D721Med (cell line): ENCODE results near the gene RNF5.

ENCODE experiments used
- DNase-seq: peaks from one replicate; pipeline ENCODE4 v3.0.0; 2011; ENCODE audit warnings: low spot score; ENCODE audit not compliant: insufficient read length
- FAIRE-seq: peaks from 2 replicates; lab custom pipeline; 2011; peaks lifted over from hg19 to GRCh38; lab: Jason Lieb, UNC
- TF ChIP-seq, protein P1 (sequence below): IDR thresholded peaks from 2 replicates; pipeline ENCODE4 v1.5.1; 2012; ENCODE audit warnings: mild to moderate bottlenecking, control low read depth; ENCODE audit not compliant: insufficient read depth; ENCODE audit errors: missing control alignments

The RNF5 gene

DNA sequence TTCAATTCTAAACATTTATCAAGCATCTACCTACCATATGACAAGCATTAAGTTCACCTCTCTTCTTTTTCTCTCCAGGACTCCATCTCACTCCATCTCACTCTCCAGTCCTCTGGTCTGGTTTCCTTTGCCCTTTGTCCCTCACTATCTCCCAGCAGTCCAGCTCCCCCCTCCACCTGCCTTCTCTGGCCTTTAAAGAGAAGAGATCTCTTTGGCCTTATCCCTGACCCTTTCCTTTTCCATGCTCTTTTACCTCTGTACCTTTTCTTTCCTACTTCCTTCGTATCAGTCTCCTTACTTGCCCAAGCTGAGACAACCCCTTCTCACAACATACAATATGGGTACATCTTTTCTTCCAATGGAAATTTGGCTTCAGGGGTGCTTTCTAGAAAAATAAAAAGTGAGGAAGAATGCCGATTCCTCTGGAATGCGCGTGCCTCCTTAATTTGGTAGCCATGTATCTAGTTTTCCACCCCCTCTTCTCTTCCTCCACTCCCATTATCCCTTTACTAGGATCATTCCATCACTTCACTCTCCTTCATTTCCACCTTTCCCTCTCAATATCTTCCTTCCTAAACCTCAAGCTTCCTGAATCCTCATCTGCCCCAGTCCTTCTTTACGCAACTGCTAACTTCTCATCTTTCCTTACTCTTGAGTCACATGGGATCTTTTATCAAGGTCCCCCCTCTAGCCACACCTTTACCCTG, 1.6 kb upstream of the RNF5 start:
- no peak for FAIRE-seq
- no peak for DNase-seq
- TF ChIP-seq, protein P1, sequence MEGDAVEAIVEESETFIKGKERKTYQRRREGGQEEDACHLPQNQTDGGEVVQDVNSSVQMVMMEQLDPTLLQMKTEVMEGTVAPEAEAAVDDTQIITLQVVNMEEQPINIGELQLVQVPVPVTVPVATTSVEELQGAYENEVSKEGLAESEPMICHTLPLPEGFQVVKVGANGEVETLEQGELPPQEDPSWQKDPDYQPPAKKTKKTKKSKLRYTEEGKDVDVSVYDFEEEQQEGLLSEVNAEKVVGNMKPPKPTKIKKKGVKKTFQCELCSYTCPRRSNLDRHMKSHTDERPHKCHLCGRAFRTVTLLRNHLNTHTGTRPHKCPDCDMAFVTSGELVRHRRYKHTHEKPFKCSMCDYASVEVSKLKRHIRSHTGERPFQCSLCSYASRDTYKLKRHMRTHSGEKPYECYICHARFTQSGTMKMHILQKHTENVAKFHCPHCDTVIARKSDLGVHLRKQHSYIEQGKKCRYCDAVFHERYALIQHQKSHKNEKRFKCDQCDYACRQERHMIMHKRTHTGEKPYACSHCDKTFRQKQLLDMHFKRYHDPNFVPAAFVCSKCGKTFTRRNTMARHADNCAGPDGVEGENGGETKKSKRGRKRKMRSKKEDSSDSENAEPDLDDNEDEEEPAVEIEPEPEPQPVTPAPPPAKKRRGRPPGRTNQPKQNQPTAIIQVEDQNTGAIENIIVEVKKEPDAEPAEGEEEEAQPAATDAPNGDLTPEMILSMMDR = no peak

DNA sequence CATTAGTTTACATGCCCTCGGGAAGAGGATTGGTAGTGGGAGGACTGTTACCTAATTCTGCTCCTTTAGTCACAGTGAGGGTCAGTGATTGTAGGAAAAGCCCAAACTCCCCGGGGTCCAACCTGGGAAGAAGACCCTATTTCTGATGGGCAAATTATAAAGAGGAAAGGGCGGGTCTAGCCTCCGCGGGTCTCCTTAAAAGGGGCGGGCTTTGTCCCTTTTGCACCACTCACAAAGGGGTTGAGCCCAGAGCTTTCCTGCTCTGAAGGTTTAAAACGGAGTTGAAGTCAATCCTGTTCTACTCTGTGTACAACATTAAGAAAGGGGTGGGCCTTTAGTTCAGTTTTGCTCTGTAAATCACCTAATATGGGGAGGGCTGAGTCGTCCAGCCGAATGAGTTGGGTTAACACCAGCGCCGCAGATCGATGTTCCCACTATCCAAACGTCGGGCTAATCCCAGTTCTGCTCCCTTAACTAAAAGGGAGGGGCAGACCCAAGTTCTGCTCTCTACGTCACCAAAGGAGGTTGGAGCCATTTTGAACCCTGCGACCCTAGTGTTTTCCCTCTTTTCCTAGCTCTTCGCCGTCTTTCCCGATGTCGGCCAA, 920 bp upstream of the RNF5 start:
- FAIRE-seq = no peak
- DNase-seq = no peak

DNA sequence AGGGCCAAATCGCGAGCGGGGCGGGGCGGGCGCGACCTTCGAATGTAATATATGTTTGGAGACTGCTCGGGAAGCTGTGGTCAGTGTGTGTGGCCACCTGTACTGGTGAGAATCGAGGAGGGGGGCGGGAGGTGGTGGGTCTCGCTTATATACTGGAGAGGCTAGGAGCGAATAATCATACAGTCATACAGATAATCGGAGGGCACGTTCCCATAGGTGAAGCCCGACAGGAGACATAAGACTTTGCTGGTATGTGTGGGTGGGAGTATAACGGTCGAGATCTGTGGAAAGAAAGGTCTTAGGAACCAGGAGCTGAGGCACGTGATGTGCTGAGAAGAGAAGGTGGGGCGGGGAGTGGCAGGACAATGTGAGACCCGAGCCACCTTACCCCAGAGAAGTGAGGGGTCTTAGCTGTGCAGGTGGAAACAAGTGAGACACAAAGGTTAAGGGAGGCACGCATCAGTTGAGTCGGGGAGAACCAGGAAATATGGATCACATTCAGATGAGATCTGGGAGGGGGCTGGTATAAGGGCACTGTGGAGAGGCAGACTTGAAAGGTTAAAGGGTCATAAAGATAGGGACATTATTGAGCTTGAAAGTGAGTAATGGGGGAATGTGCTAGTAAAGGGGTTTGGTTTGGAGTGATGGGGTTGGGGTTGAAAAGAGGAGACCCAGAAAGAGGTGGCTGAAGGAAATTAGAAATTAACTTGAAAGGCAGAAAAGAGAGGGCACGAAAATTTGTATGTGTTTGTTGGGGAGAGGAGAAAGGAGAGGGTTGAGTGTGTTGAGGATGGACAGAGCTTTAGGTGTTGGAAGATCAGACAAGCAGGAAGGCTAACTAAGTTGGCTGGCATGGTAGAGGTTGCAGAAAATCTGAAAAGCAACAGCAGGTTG, 589 bp downstream of the RNF5 start:
- DNase-seq = no peak

More for the DNA sequence above, 920 bp upstream of the RNF5 start:
- TF ChIP-seq, protein P1 = no peak

DNA sequence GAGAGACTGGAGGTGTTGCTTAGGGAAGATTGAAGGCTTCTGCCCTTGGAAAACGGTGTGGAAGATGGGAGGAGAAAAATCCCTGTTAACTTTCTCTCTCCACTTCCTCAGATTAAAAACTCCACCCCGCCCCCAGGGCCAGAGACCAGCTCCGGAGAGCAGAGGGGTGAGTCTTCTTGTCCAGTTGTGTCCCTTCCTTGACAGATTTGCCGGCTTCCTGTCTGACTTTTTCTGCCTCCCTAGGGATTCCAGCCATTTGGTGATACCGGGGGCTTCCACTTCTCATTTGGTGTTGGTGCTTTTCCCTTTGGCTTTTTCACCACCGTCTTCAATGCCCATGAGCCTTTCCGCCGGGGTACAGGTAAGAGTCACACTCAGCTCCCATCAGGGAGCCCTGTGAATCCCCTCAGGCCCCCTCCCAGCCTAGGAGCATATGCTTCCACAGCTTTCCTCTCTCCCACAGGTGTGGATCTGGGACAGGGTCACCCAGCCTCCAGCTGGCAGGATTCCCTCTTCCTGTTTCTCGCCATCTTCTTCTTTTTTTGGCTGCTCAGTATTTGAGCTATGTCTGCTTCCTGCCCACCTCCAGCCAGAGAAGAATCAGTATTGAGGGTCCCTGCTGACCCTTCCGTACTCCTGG, 1.7 kb downstream of the RNF5 start:
- no peak for FAIRE-seq
- TF ChIP-seq, protein P1 = no peak

More for the DNA sequence above, 589 bp downstream of the RNF5 start:
- TF ChIP-seq, protein P1 = no peak
- no peak for FAIRE-seq

DNA sequence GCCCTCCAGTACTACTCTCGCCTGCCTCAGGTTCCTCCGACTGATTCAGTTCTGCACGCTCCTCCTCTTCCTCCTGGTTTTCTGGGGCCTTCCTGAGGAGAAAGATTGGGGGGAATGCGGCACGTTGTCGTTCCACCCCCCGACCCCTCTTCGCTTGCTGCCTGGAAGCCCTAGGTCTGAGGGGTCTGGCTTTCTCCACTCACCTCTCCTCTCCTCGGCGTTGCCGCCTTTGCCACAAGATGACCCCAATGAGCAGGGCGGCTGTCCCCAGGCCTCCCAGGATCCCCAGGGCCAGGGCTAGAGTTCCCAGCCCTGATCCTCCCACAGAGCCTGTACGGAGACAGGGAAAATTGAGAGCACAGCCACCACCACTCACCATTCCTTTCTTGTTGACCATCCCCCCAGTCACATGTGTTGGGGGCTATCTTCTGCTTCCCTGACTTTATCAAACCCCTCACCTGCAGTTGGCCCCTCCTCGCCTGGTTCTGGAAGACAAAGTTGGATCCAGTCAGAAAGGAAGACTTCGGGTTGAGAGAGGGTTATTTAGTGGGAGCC, 3.0 kb downstream of the RNF5 start:
- DNase-seq (no peak), FAIRE-seq (no peak)
- TF ChIP-seq, protein P1 = no peak

More for the DNA sequence above, 1.7 kb downstream of the RNF5 start:
- no peak for DNase-seq

DNA sequence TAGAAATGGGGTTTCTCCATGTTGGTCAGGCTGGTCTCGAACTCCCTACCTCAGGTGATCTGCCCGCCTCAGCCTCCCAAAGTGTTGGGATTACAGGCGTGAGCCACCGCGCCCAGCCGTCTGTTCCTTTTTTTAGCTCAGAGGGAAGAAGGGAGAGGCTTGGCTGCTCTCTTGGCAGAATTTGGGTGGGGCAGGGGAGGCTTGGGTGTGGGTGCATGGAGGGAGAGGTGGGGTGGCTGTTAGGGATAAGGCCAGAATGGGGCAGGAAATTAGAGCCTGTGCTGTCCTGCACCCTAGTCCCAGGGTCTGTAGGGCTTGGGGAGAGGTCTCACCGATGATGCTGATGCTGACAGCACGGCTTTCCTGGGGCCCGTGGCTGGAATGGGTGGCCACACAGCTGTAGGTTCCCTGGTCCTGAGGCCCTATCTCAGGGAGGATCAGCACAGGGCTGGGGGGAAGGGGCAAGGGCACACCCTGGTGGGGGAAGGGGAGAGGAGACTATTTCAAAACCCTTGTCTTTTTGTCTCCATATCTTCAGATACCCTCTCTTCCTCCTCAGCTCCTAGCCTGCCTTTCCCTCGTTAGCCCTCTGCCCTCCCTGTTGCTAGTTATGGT, 3.8 kb downstream of the RNF5 start:
- TF ChIP-seq, protein P1 = no peak
- DNase-seq = no peak
- FAIRE-seq = no peak
